LNCaP clone FGC (cell line): ENCODE measurements around the gene NFIB.
A peak's percentile ranks its signal among the peaks of the same experiment; 100 is the strongest.

Source experiments
- DNase-seq: peaks from one replicate; pipeline ENCODE4 v3.0.0-alpha.2; 2011; ENCODE audit warnings: low read depth
- H3K4me3 ChIP-seq: 2 replicates; pipeline ENCODE4 v1.5.1; 2011; ENCODE audit warnings: mild to moderate bottlenecking, low read depth, low read length, control low read depth
- TF ChIP-seq, protein P1 (sequence below): IDR thresholded peaks from 2 replicates; pipeline ENCODE4 v1.5.1; 2012; ENCODE audit warnings: mild to moderate bottlenecking; ENCODE audit not compliant: control insufficient read depth, insufficient read depth; ENCODE audit errors: extremely low read depth

The NFIB gene

GRCh38 chr9:14106699-14107098, 207.2 kb downstream of the NFIB start:
- peak; percentile 46 for DNase-seq
- TF ChIP-seq, protein P1, sequence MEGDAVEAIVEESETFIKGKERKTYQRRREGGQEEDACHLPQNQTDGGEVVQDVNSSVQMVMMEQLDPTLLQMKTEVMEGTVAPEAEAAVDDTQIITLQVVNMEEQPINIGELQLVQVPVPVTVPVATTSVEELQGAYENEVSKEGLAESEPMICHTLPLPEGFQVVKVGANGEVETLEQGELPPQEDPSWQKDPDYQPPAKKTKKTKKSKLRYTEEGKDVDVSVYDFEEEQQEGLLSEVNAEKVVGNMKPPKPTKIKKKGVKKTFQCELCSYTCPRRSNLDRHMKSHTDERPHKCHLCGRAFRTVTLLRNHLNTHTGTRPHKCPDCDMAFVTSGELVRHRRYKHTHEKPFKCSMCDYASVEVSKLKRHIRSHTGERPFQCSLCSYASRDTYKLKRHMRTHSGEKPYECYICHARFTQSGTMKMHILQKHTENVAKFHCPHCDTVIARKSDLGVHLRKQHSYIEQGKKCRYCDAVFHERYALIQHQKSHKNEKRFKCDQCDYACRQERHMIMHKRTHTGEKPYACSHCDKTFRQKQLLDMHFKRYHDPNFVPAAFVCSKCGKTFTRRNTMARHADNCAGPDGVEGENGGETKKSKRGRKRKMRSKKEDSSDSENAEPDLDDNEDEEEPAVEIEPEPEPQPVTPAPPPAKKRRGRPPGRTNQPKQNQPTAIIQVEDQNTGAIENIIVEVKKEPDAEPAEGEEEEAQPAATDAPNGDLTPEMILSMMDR = no peak
- H3K4me3 ChIP-seq = no peak overlapping the region

- no peak overlapping the region for H3K4me3 ChIP-seq
- DNase-seq = no peak
Observed at GRCh38 chr9:14104496-14104895, 209.4 kb downstream of the NFIB start.

GRCh38 chr9:14103115-14103514, 210.8 kb downstream of the NFIB start:
- TF ChIP-seq, protein P1 = no peak
- DNase-seq = no peak
- H3K4me3 ChIP-seq = no peak overlapping the region

More at GRCh38 chr9:14104496-14104895, 209.4 kb downstream of the NFIB start:
- TF ChIP-seq, protein P1 = no peak

- DNase-seq = no peak
- TF ChIP-seq, protein P1 = no peak
- H3K4me3 ChIP-seq = no peak overlapping the region
Observed at GRCh38 chr9:14099737-14100136, 214.2 kb downstream of the NFIB start.

DNA sequence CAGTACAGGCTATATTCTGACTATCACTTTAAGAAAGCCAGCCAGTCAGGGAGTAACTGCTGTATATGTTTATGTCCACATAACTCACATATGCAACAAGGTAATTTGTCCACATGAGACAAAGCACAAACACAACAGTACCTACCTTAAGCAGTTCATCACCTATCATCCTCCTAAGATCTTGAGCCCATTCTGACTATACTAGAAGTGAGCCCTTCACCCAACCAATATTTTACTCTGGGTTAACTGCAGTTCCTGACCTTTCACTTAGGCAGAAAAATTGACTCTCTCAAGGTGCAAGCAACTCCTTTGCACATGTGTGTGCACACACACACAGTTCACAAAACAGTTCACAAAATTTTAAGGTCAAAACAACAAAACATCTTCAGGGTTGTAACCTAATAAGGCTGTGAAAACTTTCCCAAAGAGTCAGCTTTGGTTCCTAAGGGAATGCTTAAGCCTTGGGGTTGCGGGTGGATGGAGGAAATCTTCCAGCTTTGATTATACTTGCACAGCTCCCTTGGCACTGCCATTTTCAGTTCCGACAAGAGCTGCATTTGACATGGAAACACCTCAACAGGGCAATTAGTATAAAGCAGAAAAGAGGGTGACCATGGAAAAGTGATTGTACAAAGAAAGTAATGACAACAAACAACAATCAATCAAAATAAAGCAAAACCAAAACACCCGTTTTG, 215.3 kb downstream of the NFIB start:
- H3K4me3 ChIP-seq = no peak overlapping the region
- TF ChIP-seq, protein P1 = no peak
- no peak for DNase-seq

DNA sequence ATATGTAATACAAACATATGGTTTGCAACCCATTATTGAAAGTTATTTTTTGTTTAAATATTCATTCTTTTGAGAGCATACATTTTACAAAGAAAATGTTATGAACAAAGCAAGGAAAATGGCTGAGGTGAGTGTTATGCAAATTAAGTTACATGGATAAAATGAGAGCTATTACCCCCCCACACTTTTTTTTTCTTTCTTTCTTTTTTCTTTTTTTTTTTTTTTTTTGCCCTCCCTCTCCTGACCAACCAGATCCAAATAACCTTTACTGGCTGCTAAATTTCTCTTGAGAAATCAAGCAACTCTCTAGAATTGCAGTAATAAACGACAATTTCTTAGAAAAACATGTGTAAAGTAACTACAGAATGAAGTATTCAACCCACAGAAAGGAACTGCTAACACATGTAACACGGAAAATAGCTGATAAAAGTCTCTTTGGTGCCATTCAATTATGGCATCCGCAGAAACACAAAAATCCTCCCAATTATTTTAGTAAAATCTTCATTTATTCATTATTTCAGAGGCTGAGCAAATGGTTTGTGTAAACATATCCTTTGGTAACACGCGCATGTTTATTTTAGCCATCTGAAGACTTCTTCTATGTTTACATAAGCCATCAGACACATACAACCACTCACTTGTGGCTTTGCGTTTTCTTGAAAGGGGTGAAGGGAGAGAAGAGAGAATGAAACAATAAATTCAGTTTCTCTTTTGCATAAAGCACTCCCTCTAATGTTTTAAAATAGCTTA, 216.1 kb downstream of the NFIB start:
- TF ChIP-seq, protein P1 = no peak
- peak; percentile 43 for DNase-seq
- H3K4me3 ChIP-seq = 0 out of 2 replicates have a peak overlapping the region, but pooled peaks have one; percentile 5

GRCh38 chr9:14097215-14097614, 216.7 kb downstream of the NFIB start:
- no peak for DNase-seq
- H3K4me3 ChIP-seq = no peak overlapping the region
- TF ChIP-seq, protein P1 = no peak
